ENCODE results near the gene ROBO1. TPM values are rescaled to one million over a fixed set of nuclear protein-coding genes. Genes with fewer than 3 reads are reported as not detected.

Gene ROBO1
- total and polyA plus RNA-seq, 2 donors (not counting 1 experiment from before 2014, with no cell fraction given) = 0.27 to 3.2 TPM

GRCh38 chr3:78641703-78642102, 1126.1 kb downstream of the ROBO1 start:
- Histone ChIP-seq H3K4me2 (replicated peaks; ENCODE audit: low read depth, low read length, poor library complexity, severe bottlenecking) (no peak overlapping the region), H3K4me3 (ENCODE audit: control extremely low read depth in 1 of 5, extremely low read depth in 1 of 5, insufficient read depth in 1 of 5, low read depth in 2 of 5, low read length in 4 of 5) (no peak overlapping the region), H3K27ac (ENCODE audit: low read length in 2 of 2) (no peak overlapping the region), H3K79me2 (ENCODE audit: control insufficient read depth, insufficient read depth, low read length) (no peaks in the 10 kb centered on the region), H4K20me1 (ENCODE audit: control insufficient read depth, insufficient read depth, low read length, poor library complexity, severe bottlenecking) (no peaks in the 10 kb centered on the region), H3K36me3 (replicated peaks in 1 of 2; ENCODE audit: control extremely low read depth in 1 of 2, control insufficient read depth in 1 of 2, extremely low read depth in 1 of 2, insufficient read depth in 2 of 2, low read length in 1 of 2) (no peaks in the 10 kb centered on the region), H3K9me3 (ENCODE audit: control extremely low read depth in 1 of 3, control insufficient read depth in 2 of 3, insufficient read depth in 1 of 3, low read length in 2 of 3) (no peaks in the 10 kb centered on the region), H2AFZ (ENCODE audit: insufficient read depth, low read depth, low read length, poor library complexity, severe bottlenecking) (no peak overlapping the region), H3K9ac (ENCODE audit: low read length) (no peak overlapping the region), H3K27me3 (replicated peaks in 1 of 4; ENCODE audit: control extremely low read depth in 1 of 4, control insufficient read depth in 3 of 4, insufficient read depth in 4 of 4, low read length in 3 of 4) (no peaks in the 10 kb centered on the region), H3K4me1 (ENCODE audit: control insufficient read depth in 2 of 2, insufficient read depth in 2 of 2, low read length in 2 of 2) (no peaks in the 10 kb centered on the region)
- no peak overlapping the region for H3K27ac Mint-ChIP-seq
- CTCF ChIA-PET = no interaction called here
- no peak for TF ChIP-seq CTCF (IDR thresholded peaks at IDR 0.05)
- TF ChIP-seq EZH2 (IDR thresholded peaks at IDR 0.05; ENCODE audit: borderline replicate concordance, insufficient read depth, low read depth, low read length, poor library complexity, severe bottlenecking) = no peak
- no peak overlapping the region for H3K4me3 Mint-ChIP-seq
- H3K27me3 Mint-ChIP-seq = no peaks in the 10 kb centered on the region
- no peaks in the 10 kb centered on the region for H3K9me3 Mint-ChIP-seq (ENCODE audit: insufficient read depth)
- peaks cover 1% of the 10 kb centered on the region for H3K4me1 Mint-ChIP-seq
- intact Hi-C loops (cut with micrococcal nuclease) = no loop called here
- WGBS (ENCODE audit: insufficient coverage) = no CpG with 5 or more reads among the region's 2 CpGs
- DNase-seq (no peak), ATAC-seq (ENCODE audit: low read depth) (no peak)
- POLR2A ChIA-PET = no interaction called here

GRCh38 chr3:78634316-78634715, 1133.5 kb downstream of the ROBO1 start:
- POLR2A ChIA-PET = no interaction called here
- H3K4me1 Mint-ChIP-seq = no peaks in the 10 kb centered on the region
- Histone ChIP-seq H3K4me3 (ENCODE audit: control extremely low read depth in 1 of 5, extremely low read depth in 1 of 5, insufficient read depth in 1 of 5, low read depth in 2 of 5, low read length in 4 of 5) (no peak overlapping the region), H3K9ac (ENCODE audit: low read length) (no peak overlapping the region), H3K4me2 (replicated peaks; ENCODE audit: low read depth, low read length, poor library complexity, severe bottlenecking) (no peak overlapping the region), H2AFZ (ENCODE audit: insufficient read depth, low read depth, low read length, poor library complexity, severe bottlenecking) (no peak overlapping the region), H3K27ac (ENCODE audit: low read length in 2 of 2) (no peak overlapping the region), H3K4me1 (ENCODE audit: control insufficient read depth in 2 of 2, insufficient read depth in 2 of 2, low read length in 2 of 2) (no peaks in the 10 kb centered on the region), H3K9me3 (ENCODE audit: control extremely low read depth in 1 of 3, control insufficient read depth in 2 of 3, insufficient read depth in 1 of 3, low read length in 2 of 3) (no peaks in the 10 kb centered on the region), H3K36me3 (replicated peaks in 1 of 2; ENCODE audit: control extremely low read depth in 1 of 2, control insufficient read depth in 1 of 2, extremely low read depth in 1 of 2, insufficient read depth in 2 of 2, low read length in 1 of 2) (no peaks in the 10 kb centered on the region), H4K20me1 (ENCODE audit: control insufficient read depth, insufficient read depth, low read length, poor library complexity, severe bottlenecking) (no peaks in the 10 kb centered on the region), H3K27me3 (replicated peaks in 1 of 4; ENCODE audit: control extremely low read depth in 1 of 4, control insufficient read depth in 3 of 4, insufficient read depth in 4 of 4, low read length in 3 of 4) (no peaks in the 10 kb centered on the region), H3K79me2 (ENCODE audit: control insufficient read depth, insufficient read depth, low read length) (no peaks in the 10 kb centered on the region)
- no CpG with 5 or more reads among the region's 3 CpGs for WGBS (ENCODE audit: insufficient coverage)
- CTCF ChIA-PET = interaction anchor here (1.5 kb wide), 1 partner anchor 11 kb away, joined by 6 read pairs; no protein-coding TSS in a partner anchor
- H3K27me3 Mint-ChIP-seq = no peaks in the 10 kb centered on the region
- ATAC-seq (ENCODE audit: low read depth) = no peak
- no peak for TF ChIP-seq CTCF (IDR thresholded peaks at IDR 0.05)
- no peak for TF ChIP-seq EZH2 (IDR thresholded peaks at IDR 0.05; ENCODE audit: borderline replicate concordance, insufficient read depth, low read depth, low read length, poor library complexity, severe bottlenecking)
- intact Hi-C loops (cut with micrococcal nuclease) = no loop called here
- no peak for DNase-seq
- no peaks in the 10 kb centered on the region for H3K9me3 Mint-ChIP-seq (ENCODE audit: insufficient read depth)
- H3K27ac Mint-ChIP-seq = no peak overlapping the region
- H3K4me3 Mint-ChIP-seq = no peak overlapping the region

Data from B cell (primary cell).